Erythroblast (primary cell): ENCODE data around the gene SLC48A1.
A peak's percentile ranks its signal among the peaks of the same experiment; 100 is the strongest.

ENCODE experiments used
- DNase-seq, 2 experiments: peaks; one replicate each; lab custom pipeline; 2025; lab: John Stamatoyannopoulos, UW
- GATA1 ChIP-seq: IDR thresholded peaks from 2 replicates; pipeline ENCODE4 v1.6.1; 2011; ENCODE audit warnings: low read depth, mild to moderate bottlenecking, control low read depth, low read length, moderate library complexity
- POLR2A ChIP-seq: IDR thresholded peaks from 2 replicates; pipeline ENCODE4 v1.6.1; 2011; ENCODE audit warnings: mild to moderate bottlenecking, low read length

SLC48A1 gene

GRCh38 chr12:47824635-47825034 is 51.6 kb downstream of the SLC48A1 start:
- DNase-seq, result no peak
- TF ChIP-seq POLR2A (no peak), GATA1 (no peak)

GRCh38 chr12:47825173-47825639 is 52.2 kb downstream of the SLC48A1 start:
- DNase-seq, result no peak
- TF ChIP-seq POLR2A (no peak), GATA1 (no peak)

DNA sequence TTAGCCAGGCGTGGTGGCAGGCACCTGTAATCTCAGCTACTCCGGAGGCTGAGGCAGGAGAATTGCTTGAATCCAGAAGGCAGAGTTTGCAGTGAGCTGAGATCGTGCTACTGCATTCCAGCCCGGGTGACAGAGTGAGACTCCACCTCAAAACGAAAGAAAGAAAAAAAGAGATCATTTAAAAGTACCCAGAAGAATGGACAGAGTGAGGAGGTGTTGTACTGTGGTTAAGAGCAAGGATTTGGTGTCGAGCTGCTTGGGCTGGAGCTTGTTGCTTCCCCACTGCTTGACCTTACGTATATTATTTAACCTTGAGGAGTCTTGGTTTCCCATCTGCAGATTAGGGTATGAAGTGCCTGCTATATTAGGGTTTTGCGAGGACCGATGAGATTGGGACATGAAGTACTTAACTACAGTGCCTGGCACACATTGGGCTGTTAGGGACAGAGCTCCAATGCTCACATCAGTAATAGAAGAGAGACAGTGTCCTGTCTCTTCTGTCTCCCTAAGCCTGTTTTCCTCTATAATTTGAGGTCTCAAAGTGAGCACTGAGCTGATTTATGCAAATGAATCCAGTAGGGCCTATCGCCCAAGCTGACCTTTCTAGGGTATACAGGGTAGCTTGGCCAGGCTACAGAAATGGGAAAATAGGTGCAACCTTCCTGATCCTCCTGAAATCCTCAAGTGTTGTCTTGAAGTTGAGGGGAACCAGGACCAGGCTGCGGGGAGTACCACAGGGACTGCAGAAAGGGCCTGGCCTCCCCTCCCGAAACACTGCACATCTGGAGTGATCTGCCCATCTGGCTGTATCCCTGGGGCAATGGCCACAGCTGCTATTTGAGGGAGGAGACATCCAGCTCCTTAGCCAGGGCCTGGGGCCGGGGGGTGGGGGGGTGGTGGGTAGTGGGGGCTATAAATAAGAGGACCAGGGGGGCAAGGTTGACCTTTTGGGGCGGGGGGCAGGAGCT is 55.3 kb downstream of the SLC48A1 start:
- no peak for DNase-seq
- TF ChIP-seq GATA1 (no peak), POLR2A (no peak)

DNA sequence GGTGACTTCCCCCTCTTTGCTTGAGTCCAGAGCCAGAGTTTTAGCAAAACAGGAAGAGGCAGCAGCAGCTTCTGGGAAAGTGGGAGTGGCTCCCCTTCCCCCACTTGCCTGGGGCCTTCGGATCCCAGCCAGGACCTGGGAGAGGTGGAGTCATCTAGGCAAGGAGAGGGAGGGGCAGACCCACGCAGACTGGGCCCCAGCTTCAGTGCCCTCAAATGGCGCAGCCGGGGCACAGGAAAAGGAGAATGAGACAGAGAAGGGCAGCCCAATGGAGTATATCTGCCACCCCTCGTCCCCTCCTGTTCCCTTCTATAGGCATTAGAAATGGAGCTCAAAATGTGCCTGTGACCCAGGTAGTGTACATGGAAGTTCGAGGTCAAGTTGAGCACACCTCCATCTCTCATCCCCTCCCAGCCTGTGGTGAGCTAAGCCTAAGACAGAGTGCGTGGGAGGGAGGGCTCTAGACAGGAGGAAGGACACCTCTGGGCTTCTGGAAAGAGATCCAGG is 56.0 kb downstream of the SLC48A1 start:
- DNase-seq, result peak; percentile 41 to 54
- TF ChIP-seq POLR2A, result no peak
- no peak for TF ChIP-seq GATA1

DNA sequence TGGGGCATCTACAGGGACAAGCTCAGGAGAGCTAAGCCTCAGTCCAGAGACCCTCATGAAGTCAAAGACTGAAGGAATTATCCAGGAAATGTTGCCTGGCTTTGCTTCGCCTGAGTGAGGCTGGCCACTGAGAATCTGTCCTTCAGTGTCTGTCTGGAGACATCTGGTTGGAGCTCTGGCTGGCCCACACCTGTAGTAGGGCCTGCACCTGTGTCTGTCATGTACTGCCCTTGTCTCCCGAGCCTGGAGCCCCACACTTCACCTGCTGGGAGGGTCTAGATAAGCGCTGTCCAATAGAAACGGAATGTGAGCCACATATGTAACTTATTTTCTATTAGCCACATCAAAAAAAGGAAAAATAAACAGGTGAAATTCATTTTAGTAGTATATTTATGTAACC is 56.5 kb downstream of the SLC48A1 start:
- no peak for DNase-seq
- TF ChIP-seq POLR2A (no peak), GATA1 (no peak)
